ENCODE results near the gene STK24. TPM values are rescaled to one million over a fixed set of nuclear protein-coding genes. Genes with fewer than 3 reads are reported as not detected.

STK24 gene
- total RNA-seq, 3 donors from 2014 or later = 135 to 152 (median 142) TPM

DNA sequence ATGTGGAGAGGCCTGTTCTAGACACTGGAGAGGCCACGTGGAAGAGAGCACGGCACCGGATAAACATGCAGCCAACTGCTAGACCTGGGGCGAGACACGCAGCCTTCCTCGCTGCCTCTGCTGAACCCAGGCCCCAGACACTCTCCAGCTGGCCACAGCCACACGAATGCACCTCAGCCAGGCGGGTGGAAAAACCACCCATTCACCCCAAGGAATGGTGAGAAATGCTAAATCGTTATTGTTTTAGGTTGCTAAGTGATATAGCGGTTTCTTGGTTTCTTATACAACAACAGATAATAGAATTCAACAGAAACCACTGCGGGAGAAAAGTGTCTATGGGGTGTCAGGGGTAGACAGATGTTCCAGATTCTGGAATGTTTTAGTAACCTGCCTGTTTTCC lies 52.5 kb downstream of the STK24 start:
- H3K36me3 Mint-ChIP-seq (ENCODE audit: insufficient read depth) = peaks cover 10% of the 10 kb centered on the region
- H3K9me3 Mint-ChIP-seq = no peaks in the 10 kb centered on the region
- peaks cover 94% of the 10 kb centered on the region for H3K4me1 Mint-ChIP-seq (ENCODE audit: low read depth)
- no peak for DNase-seq
- no peak for ATAC-seq
- no peak overlapping the region for H3K4me3 Mint-ChIP-seq
- H3K27me3 Mint-ChIP-seq (ENCODE audit: low read depth) = no peaks in the 10 kb centered on the region

DNA sequence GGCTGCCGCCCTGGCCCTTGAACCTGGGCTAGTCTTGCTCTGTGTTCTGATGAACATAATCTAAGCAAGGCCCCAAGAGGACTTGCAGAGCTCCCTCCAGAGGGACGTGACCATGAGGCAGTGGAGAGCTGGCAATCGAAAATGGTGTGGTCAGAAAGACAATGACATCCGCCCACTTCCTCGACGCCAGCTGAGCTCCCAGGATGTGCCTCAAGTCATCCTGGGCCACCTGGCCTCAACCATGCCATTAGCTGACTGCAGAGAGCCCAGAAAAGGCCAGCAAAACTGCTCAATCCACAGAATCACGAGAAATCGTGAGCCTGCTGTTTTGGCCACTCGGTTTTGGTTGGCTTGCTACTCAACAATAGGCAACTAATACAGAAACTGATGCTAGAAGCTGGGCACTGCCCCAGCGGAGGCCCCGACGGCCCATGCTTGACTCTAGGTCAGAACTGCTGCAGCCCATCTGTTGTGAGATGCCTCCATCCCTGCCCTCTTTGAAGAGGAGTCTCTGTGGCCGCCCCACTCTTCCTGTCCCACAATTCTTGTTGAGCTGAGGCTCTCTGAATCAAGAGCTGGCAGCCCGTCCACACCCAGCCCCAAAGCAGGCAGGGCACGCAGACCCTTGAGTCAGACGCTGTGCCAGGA lies 53.3 kb downstream of the STK24 start:
- H3K36me3 Mint-ChIP-seq (ENCODE audit: insufficient read depth) = peaks cover 14% of the 10 kb centered on the region
- no peak overlapping the region for H3K4me3 Mint-ChIP-seq
- no peaks in the 10 kb centered on the region for H3K9me3 Mint-ChIP-seq
- H3K4me1 Mint-ChIP-seq (ENCODE audit: low read depth) = peaks cover 92% of the 10 kb centered on the region
- H3K27me3 Mint-ChIP-seq (ENCODE audit: low read depth) = no peaks in the 10 kb centered on the region
- no peak for ATAC-seq
- DNase-seq = no peak

DNA sequence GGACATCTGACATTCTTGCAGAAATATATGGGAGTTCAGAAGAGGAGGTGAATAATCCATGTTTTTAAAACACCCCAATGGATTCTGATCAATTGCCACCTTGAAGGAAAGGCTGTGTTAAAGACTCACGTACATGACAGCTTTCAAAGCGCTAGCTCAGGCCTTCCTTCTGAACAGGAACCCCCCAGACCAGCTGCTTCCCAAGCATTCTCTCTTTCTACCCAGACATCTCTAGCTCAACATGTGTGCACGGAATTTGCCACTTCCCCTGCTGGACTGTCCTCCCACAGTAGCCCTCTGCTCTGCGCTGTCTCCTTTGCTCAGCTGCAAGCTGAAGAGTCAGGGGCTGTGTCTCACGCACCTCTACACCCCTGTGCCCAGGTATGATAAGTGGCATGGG lies 54.5 kb downstream of the STK24 start:
- Mint-ChIP-seq H3K36me3 (ENCODE audit: insufficient read depth) (peaks cover 20% of the 10 kb centered on the region), H3K9me3 (no peaks in the 10 kb centered on the region), H3K27me3 (ENCODE audit: low read depth) (no peaks in the 10 kb centered on the region), H3K4me3 (no peak overlapping the region), H3K4me1 (ENCODE audit: low read depth) (peaks cover 94% of the 10 kb centered on the region)
- DNase-seq (no peak), ATAC-seq (no peak)

DNA sequence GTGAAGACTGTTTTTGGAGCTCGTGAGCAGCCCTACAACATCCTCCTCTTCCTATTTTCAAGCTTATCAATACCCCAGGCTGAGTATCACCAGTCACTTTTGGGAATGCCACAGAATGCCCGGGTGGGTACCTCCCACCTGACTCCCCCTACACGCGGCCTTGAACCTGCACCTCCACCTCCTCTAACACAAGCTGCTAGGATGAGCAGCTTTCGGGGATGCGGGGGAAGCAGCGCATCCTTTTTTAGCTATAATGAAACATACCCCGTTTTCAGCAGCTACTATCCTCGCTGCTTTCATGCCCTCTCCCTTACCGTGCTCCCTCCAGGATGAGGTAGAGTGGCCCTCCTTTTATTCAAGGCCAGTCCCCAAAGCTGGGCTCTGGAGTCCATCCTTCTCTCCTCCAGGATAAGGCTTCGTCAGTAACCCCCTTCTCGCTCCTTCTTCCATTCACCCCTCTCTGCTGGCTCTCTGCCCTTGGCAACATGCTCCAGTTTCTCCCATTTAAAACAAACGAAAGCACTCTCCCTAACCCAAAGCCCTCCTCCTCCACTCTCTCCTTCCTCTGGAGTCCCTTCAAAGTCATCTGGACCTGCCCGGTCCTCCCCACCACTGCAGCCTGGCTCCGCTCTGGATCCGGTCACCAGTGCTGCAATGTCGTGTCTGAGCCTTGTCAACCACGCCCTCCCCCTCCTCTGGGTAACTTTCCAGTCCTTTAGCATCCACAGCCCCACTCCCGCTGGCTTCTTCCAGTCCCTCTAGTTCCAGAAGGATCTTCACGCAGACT lies 55.3 kb downstream of the STK24 start:
- no peak overlapping the region for H3K4me3 Mint-ChIP-seq
- H3K36me3 Mint-ChIP-seq (ENCODE audit: insufficient read depth) = peaks cover 20% of the 10 kb centered on the region
- H3K27me3 Mint-ChIP-seq (ENCODE audit: low read depth) = no peaks in the 10 kb centered on the region
- H3K4me1 Mint-ChIP-seq (ENCODE audit: low read depth) = peaks cover 94% of the 10 kb centered on the region
- no peak for ATAC-seq
- no peaks in the 10 kb centered on the region for H3K9me3 Mint-ChIP-seq
- DNase-seq = no peak

DNA sequence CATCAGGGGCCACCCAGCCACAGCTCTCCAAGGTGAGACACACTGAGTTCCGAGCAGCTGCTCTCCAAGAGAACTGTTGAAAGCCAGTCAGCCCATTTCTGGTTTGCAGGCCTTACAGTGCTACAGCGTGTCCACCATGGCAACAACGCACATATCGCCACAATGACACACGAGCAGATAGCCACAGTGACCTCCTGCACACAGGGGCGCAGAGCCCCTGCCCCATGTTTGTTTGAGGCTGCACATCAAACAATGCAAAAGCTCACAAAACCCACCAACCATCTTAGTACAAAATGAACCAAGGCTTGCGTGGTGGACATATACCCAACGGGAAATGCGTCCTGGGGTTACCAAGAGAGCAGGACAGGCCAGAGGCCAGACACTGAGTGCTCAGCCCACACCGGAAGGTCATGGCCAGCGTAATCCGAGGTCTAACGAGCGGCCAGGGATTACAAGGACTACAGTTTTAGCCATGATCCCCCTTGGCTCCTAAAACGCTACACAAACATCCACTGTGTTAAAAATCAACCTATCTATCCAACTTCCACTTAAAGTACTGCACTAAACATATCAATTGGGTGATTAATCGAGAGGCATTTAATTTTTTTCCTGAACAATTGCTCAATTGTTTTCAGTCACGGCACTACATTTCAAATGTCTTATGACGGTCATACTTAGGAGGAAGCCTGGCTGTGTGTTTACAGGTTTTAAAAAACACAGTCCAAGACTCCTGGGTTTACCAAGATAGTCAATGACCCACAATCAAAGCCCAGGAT lies 56.0 kb downstream of the STK24 start:
- H3K4me3 Mint-ChIP-seq = no peak overlapping the region
- DNase-seq (no peak), ATAC-seq (no peak)
- no peaks in the 10 kb centered on the region for H3K27me3 Mint-ChIP-seq (ENCODE audit: low read depth)
- H3K9me3 Mint-ChIP-seq = no peaks in the 10 kb centered on the region
- peaks cover 94% of the 10 kb centered on the region for H3K4me1 Mint-ChIP-seq (ENCODE audit: low read depth)
- peaks cover 27% of the 10 kb centered on the region for H3K36me3 Mint-ChIP-seq (ENCODE audit: insufficient read depth)

DNA sequence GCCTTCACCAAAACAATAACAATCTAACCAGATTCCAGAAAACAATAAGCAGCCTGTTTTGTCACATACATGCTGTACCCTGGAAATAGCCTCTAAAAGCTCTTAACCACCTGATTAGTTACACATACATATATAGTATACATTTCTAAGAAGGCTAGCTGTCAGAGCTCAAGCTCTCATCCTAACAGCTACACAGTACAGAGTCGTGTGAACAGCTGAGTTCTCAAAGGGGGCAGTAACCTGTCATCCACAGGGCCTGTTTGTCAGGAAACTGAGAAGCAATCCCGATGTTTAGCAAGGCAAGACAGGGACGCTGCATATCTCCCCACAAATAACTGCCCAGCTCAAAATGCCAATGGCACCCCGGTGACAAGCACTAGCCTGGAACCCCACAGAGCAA lies 56.9 kb downstream of the STK24 start:
- H3K27me3 Mint-ChIP-seq (ENCODE audit: low read depth) = no peaks in the 10 kb centered on the region
- H3K4me3 Mint-ChIP-seq = no peak overlapping the region
- ATAC-seq (no peak), DNase-seq (no peak)
- H3K4me1 Mint-ChIP-seq (ENCODE audit: low read depth) = peaks cover 96% of the 10 kb centered on the region
- H3K36me3 Mint-ChIP-seq (ENCODE audit: insufficient read depth) = peaks cover 33% of the 10 kb centered on the region
- H3K9me3 Mint-ChIP-seq = no peaks in the 10 kb centered on the region

DNA sequence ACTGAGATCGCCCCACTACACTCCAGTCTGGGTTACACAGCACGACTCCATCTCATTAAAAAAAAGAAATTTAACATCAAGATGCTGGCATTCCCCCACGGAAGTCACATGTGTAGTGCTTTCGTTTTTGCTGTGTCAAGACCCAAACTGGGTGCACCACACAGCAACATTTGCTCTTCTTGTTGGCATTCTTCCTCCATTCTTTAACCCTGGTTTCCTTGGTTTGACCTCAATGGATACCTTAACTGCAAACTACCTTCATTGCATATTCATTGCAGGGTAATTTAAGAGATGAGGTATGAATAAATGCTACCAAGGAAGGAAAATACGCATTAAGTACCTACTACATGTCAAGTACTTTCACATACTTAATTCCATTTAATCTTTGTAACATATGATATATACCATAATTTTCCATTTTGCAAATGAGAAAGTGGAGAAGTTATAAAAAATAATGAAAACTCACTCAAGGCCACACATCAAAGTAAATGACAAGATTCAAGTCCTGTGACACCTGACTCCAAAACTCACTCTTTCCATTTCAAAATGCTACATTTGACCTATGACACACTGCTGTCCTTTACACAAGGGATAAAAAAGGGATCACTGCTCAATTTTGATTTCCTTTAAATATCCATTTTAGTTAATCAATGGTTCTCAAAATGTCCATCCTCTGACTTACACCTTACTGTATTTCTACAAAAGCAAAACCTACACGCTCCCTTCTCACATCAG lies 59.2 kb downstream of the STK24 start:
- Mint-ChIP-seq H3K4me3 (peak overlapping the region; percentile 54), H3K27me3 (ENCODE audit: low read depth) (no peaks in the 10 kb centered on the region), H3K9me3 (no peaks in the 10 kb centered on the region), H3K4me1 (ENCODE audit: low read depth) (peaks cover 97% of the 10 kb centered on the region), H3K36me3 (ENCODE audit: insufficient read depth) (peaks cover 40% of the 10 kb centered on the region)
- ATAC-seq = peak; percentile 62 to 70
- DNase-seq = no peak

DNA sequence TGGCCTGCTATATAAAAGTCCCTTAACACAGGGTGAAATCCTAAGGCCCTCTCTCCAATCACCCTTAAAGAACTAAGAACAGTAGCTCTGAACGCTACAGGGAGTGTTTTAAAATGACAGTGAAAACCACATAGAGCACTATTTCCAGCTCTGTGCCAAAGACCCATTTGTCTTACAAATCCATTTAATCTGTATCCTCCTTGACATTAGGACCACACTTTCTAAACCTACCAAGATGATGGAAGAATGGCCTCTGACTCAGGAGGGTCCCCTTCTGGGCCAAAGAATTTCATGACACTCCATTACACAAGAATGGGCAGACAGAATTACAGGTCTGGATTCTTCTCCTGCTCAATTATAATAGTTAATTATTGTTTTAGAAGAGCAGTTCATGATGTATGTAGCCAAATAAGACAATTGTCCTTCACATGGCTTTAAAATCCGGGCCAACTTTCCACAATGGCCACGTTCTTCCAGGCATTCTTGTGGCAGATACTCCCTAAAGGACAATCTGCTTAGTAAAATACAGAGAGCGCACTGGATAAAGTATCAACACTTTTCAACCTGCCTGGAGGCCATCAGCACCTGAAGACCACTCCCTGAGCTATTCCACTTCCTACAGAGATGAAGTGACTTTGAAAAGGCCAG lies 61.0 kb downstream of the STK24 start:
- no peaks in the 10 kb centered on the region for H3K9me3 Mint-ChIP-seq
- peak overlapping the region; percentile 42 for H3K4me3 Mint-ChIP-seq
- peaks cover 96% of the 10 kb centered on the region for H3K4me1 Mint-ChIP-seq (ENCODE audit: low read depth)

DNA sequence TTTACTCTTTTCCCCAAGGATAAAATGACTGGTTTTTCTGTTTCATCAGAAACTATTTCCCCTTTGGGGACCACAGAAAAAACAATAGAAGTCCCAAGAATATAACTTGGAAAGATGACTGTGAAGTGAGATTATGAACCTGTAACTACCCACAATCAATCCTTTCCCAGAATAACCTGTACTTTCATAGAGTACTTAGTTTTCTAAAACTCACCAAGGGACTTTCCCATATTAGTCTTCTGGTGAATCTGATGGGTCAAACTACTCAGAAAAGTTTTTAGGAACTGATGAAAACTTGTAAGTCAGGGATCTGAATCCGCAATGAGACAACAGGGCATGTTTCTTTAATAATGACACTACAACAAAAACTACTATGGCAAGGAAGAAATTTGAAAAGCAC lies 62.6 kb downstream of the STK24 start:
- peaks cover 52% of the 10 kb centered on the region for H3K36me3 Mint-ChIP-seq (ENCODE audit: insufficient read depth)
- no peaks in the 10 kb centered on the region for H3K27me3 Mint-ChIP-seq (ENCODE audit: low read depth)
- ATAC-seq (peak in 1 of 2 donors; percentile 15), DNase-seq (no peak)
- no peaks in the 10 kb centered on the region for H3K9me3 Mint-ChIP-seq
- H3K4me3 Mint-ChIP-seq = peak overlapping the region; percentile 38
- peaks cover 96% of the 10 kb centered on the region for H3K4me1 Mint-ChIP-seq (ENCODE audit: low read depth)

More for the DNA sequence above, 61.0 kb downstream of the STK24 start:
- no peak for DNase-seq
- Mint-ChIP-seq H3K36me3 (ENCODE audit: insufficient read depth) (peaks cover 42% of the 10 kb centered on the region), H3K27me3 (ENCODE audit: low read depth) (no peaks in the 10 kb centered on the region)
- no peak for ATAC-seq

DNA sequence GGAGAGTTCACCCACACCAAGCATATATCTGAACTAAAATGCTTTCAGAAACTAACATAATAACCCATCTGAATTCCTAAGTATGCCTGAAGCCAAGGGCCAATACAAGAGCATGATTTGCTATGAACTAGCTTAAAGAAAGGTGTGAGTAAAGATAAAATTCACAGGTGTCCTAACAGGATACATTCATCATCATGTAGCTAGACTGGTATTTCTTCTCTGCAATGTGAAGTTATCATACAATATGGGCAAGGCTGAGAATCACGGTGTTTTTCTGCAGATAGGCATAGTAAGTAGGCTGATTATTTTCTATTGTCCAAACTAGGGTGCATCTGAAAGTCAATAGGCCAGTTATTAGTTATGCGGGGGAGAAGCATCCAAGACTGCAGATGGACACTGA lies 63.1 kb downstream of the STK24 start:
- Mint-ChIP-seq H3K4me1 (ENCODE audit: low read depth) (peaks cover 97% of the 10 kb centered on the region), H3K27me3 (ENCODE audit: low read depth) (no peaks in the 10 kb centered on the region), H3K4me3 (no peak overlapping the region), H3K9me3 (no peaks in the 10 kb centered on the region), H3K36me3 (ENCODE audit: insufficient read depth) (peaks cover 49% of the 10 kb centered on the region)
- DNase-seq (no peak), ATAC-seq (peak in 1 of 2 donors; percentile 2)

DNA sequence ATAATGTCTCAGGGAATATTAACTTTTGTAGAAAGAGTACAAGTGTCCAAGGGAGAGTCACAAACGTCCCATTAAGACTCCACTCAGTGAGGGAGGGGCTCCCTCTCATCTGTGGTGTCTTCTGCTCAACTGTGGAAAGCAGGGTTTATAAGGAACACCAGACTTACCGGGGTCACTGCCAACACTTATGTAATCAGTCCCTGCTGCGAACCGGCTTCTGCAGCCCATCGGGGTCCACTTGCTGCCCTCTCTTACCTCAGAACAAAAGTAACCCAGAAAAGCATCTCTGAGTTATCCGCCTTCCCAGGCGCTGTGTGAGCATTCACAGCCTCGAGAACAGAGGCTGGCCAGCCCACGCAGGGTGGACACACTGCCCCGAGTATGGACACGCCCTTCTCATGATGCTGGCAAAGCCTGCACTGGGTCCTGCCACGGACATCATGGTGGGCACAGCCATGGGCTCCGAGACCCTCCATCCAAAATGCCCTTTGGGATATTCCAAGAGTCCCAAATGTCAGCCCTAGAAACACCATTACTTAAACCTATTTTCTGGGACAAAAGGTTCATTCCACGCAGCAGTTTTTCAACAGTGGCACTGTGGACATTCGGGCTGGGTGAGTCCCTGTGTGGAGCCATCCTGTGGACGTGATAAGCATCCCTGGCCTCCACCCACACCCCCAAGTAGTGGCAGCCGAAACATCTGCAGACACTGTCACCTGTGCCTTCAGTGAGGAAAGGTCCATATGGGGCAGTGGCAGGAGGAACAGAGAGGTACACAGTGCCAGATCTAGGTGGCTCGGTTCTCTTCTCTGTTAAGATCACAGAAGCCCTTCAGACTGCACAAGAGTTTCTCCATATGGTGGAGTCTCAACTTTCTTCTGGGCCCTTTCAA lies 63.9 kb downstream of the STK24 start:
- H3K4me3 Mint-ChIP-seq = no peak overlapping the region
- H3K4me1 Mint-ChIP-seq (ENCODE audit: low read depth) = peaks cover 99% of the 10 kb centered on the region
- ATAC-seq = no peak
- H3K27me3 Mint-ChIP-seq (ENCODE audit: low read depth) = no peaks in the 10 kb centered on the region
- peaks cover 44% of the 10 kb centered on the region for H3K36me3 Mint-ChIP-seq (ENCODE audit: insufficient read depth)
- H3K9me3 Mint-ChIP-seq = no peaks in the 10 kb centered on the region
- no peak for DNase-seq

DNA sequence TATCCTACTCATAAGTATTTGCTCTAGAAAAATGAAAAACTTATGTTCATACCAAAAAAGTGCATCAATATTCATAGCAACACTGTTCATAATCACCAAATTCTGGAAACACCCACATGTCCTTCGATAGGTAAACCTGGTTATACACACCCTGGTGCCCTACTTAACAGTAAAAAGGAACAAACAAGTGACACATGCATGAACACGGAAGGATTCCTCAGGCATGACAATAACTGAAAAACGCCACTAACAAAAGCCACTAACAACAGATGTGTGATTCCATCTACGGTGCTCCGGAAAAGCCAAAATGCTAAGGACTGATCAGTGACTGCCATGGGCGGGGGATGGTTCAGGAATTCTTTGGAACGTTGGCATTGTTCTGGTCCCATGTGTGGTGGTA lies 65.5 kb downstream of the STK24 start:
- H3K36me3 Mint-ChIP-seq (ENCODE audit: insufficient read depth) = peaks cover 37% of the 10 kb centered on the region
- H3K4me1 Mint-ChIP-seq (ENCODE audit: low read depth) = peaks cover 97% of the 10 kb centered on the region
- ATAC-seq = peak in 1 of 2 donors; percentile 23
- DNase-seq = no peak
- H3K27me3 Mint-ChIP-seq (ENCODE audit: low read depth) = no peaks in the 10 kb centered on the region
- H3K9me3 Mint-ChIP-seq = no peaks in the 10 kb centered on the region
- no peak overlapping the region for H3K4me3 Mint-ChIP-seq

DNA sequence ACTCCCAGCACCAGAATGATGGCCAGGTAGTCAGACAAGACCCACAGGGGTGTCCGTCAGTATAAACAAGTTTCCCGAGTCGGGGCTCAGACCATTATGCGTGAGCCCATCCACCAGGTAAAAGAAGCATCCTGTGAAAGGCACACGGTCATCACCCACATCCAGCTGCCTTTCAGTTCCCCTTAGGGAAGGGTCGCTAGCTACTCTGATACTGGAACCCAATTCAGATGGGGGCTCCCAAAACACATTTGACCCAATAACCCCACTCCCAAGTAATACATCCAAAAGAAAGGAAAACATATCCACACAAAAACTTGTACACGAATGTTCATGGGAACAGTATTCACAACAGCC lies 66.8 kb downstream of the STK24 start:
- ATAC-seq (no peak), DNase-seq (no peak)
- Mint-ChIP-seq H3K27me3 (ENCODE audit: low read depth) (no peaks in the 10 kb centered on the region), H3K9me3 (no peaks in the 10 kb centered on the region), H3K4me1 (ENCODE audit: low read depth) (peaks cover 97% of the 10 kb centered on the region), H3K36me3 (ENCODE audit: insufficient read depth) (peaks cover 32% of the 10 kb centered on the region), H3K4me3 (peak overlapping the region; percentile 56)

All from activated T-cell treated with anti-CD3 and anti-CD28 coated beads, Interleukin-2, amount 50 U/mL, for 4 hours (primary cell).